Smooth muscle cell (in vitro differentiated cells): ENCODE measurements around the gene CEACAM16. TPM values are rescaled to one million over a fixed set of nuclear protein-coding genes. Genes with fewer than 3 reads are reported as not detected.
A peak's percentile ranks its signal among the peaks of the same experiment; 100 is the strongest.

ENCODE experiments used
- DNase-seq: peaks from one replicate; lab custom pipeline; 2025; ENCODE audit not compliant: unreplicated experiment; lab: John Stamatoyannopoulos, UW
- H2AFZ ChIP-seq: fragments of 200-600 bp; sonication (generic); 2 replicates; pipeline ENCODE4 v1.6.0; 2016; ENCODE audit warnings: antibody characterized with exemption, low read depth, mild to moderate bottlenecking
- H3F3A ChIP-seq: fragments of 200-600 bp; sonication (generic); 2 replicates; pipeline ENCODE4 v1.6.0; 2017; ENCODE audit warnings: antibody characterized with exemption, low read depth
- H3K27ac ChIP-seq: fragments of 200-600 bp; sonication (generic); 2 replicates; pipeline ENCODE4 v1.5.1; 2016; ENCODE audit warnings: low read depth, mild to moderate bottlenecking
- H3K27me3 ChIP-seq: fragments of 200-600 bp; sonication (generic); 2 replicates; pipeline ENCODE4 v1.6.1; 2016; ENCODE audit warnings: low read depth, mild to moderate bottlenecking
- H3K36me3 ChIP-seq: fragments of 200-600 bp; sonication (generic); 2 replicates; pipeline ENCODE4 v1.5.1; 2016; ENCODE audit warnings: low read depth
- H3K4me1 ChIP-seq: fragments of 200-600 bp; sonication (generic); 2 replicates; pipeline ENCODE4 v1.5.1; 2016; ENCODE audit warnings: low read depth
- H3K4me2 ChIP-seq: fragments of 200-600 bp; sonication (generic); 2 replicates; pipeline ENCODE4 v1.6.0; 2016; ENCODE audit warnings: mild to moderate bottlenecking
- H3K4me3 ChIP-seq: fragments of 200-600 bp; sonication (generic); 2 replicates; pipeline ENCODE4 v1.5.1; 2016; ENCODE audit warnings: mild to moderate bottlenecking
- H3K79me2 ChIP-seq: fragments of 200-600 bp; sonication (generic); 2 replicates; pipeline ENCODE4 v1.6.0; 2016; ENCODE audit warnings: low read depth, mild to moderate bottlenecking
- H3K9ac ChIP-seq: fragments of 200-600 bp; sonication (generic); 2 replicates; pipeline ENCODE4 v1.6.0; 2016; ENCODE audit warnings: low read depth
- H3K9me3 ChIP-seq: fragments of 200-600 bp; sonication (generic); replicated peaks from 2 replicates; pipeline ENCODE4 v1.5.1; 2016; ENCODE audit warnings: low read depth
- H4K20me1 ChIP-seq: fragments of 200-600 bp; sonication (generic); 2 replicates; pipeline ENCODE4 v1.6.0; 2016; ENCODE audit warnings: low read depth
- WGBS: methylation state at CpG from one replicate; pipeline ENCODE4 v1.1.7; 2016; ENCODE audit warnings: low lambda C conversion rate; 5-methylcytosine and 5-hydroxymethylcytosine counted together
- polyA plus RNA-seq: library from polyadenylated mRNA; unstranded; fragments of >200 nt; fragmentation: Nextera tagmentation; extraction: Ambion mirVana; gene quantifications from 2 replicates; pipeline ENCODE4 v1.2.1, GENCODE V29; 2016
- total RNA-seq: library from RNA; depleted of rRNA; stranded (reverse); fragments of >200 nt; gene quantifications from 2 replicates; pipeline ENCODE4 v1.2.3, GENCODE V29; 2014
- TF ChIP-seq, protein P1 (sequence below): fragments of 200-600 bp; sonication (generic); IDR thresholded peaks from 2 replicates; pipeline ENCODE4 v1.5.1; 2017; ENCODE audit warnings: borderline replicate concordance, mild to moderate bottlenecking, antibody characterized with exemption; ENCODE audit not compliant: insufficient read depth, poor library complexity, severe bottlenecking

CEACAM16 gene
- total and polyA plus RNA-seq, 2 experiments from 2014 or later, result not detected

DNA sequence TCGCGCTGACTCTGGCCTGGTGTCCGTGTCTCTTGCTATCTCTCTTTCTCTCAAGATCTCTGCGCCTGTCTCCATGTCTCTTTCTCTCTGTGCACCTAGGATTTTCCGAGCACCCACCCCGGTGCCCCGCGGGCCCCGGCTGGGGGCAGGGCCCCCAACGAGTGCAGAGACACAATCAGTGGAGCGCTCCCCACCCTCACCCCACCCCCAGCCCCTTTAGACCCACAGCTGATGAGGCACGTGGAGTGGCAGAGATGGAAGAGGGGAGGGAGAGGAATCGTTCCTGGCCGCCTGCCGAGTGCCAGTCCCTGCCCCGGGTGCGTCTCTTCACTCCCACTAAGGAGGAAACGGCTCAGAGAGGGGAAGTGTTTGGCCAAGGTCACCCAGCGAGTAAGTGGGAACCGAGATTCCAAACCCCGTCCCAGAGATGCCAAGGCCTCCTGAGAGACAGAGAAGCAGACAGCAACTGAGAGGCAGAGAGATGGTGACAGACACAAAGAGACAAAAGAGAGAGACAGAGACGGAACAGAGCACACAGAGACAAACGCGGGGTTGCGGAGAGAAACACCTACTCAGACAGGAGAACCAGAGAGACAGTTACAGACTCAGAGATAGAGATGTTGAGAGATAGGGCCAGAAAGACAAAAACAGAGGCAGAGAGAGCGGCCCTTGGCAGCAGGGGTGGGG lies 48.9 kb downstream of the CEACAM16 start:
- TF ChIP-seq, protein P1, sequence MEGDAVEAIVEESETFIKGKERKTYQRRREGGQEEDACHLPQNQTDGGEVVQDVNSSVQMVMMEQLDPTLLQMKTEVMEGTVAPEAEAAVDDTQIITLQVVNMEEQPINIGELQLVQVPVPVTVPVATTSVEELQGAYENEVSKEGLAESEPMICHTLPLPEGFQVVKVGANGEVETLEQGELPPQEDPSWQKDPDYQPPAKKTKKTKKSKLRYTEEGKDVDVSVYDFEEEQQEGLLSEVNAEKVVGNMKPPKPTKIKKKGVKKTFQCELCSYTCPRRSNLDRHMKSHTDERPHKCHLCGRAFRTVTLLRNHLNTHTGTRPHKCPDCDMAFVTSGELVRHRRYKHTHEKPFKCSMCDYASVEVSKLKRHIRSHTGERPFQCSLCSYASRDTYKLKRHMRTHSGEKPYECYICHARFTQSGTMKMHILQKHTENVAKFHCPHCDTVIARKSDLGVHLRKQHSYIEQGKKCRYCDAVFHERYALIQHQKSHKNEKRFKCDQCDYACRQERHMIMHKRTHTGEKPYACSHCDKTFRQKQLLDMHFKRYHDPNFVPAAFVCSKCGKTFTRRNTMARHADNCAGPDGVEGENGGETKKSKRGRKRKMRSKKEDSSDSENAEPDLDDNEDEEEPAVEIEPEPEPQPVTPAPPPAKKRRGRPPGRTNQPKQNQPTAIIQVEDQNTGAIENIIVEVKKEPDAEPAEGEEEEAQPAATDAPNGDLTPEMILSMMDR, result no peak
- Histone ChIP-seq H3K9me3 (no peaks in the 10 kb centered on the region), H3K4me2 (peak overlapping the region; percentile 98), H3K36me3 (no peaks in the 10 kb centered on the region), H3K4me3 (peak overlapping the region; percentile 92), H3K27me3 (no peaks in the 10 kb centered on the region), H3F3A (peaks cover 42% of the 10 kb centered on the region), H4K20me1 (peaks cover 32% of the 10 kb centered on the region), H3K79me2 (peaks cover 28% of the 10 kb centered on the region), H3K27ac (peak overlapping the region; percentile 92), H2AFZ (peak overlapping the region; percentile 84), H3K4me1 (peaks cover 6% of the 10 kb centered on the region), H3K9ac (peak overlapping the region; percentile 77)
- DNase-seq, result no peak
- 1% methylated on average over 19 of the region's 26 CpGs for WGBS

DNA sequence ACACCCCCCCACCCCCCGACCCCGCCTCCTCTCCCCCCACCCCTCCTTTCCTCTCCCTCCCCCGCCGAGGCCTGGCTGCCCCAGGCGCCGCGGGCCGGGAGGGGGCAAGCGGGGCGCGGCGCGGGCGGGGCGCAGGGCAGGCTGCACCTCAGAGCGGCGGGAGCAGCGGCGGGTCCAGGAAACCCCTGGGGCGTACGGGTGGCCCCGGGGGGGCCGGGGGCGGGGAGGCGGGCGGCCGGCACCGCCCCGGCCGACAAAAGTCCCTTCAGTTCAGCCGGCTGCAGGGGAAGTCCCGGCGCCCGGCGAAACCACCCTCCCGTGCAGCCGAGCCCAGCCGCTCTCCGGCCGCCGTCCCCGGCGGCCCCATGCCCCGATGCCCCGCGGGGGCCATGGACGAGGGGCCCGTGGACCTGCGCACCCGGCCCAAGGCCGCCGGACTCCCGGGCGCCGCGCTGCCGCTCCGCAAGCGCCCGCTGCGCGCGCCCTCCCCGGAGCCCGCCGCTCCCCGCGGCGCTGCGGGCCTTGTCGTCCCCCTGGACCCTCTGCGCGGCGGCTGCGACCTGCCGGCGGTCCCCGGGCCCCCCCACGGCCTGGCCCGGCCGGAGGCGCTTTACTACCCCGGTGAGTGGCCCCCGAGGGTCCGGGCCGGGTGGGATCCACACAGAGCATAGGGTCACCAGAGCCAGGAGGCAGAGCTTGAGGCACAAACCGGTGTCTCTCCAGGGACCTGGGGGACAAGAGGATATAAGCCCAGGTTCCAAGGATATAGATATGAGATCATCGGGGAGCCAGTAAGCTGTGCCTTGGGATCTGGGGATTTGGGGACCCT lies 49.7 kb downstream of the CEACAM16 start, which contains the start of gene BCL3:
BCL3 (plus strand) TSS at position 283 of the 829 bp plus-strand sequence; CDS start at position 366, 83 bp downstream.
- H3K36me3 ChIP-seq, result no peaks in the 10 kb centered on the region
- H3K4me1 ChIP-seq, result peaks cover 6% of the 10 kb centered on the region
- H3F3A ChIP-seq, result peaks cover 37% of the 10 kb centered on the region
- peak within 1 kb of the TSS; percentile 88 for H3K9ac ChIP-seq
- peak within 1 kb of the TSS; percentile 92 for H3K27ac ChIP-seq
- TF ChIP-seq, protein P1, result no peak
- DNase-seq, result peak; percentile 51
- H3K27me3 ChIP-seq, result no peaks in the 10 kb centered on the region
- H3K9me3 ChIP-seq, result no peaks in the 10 kb centered on the region
- peaks cover 34% of the 10 kb centered on the region for H4K20me1 ChIP-seq
- H3K4me3 ChIP-seq, result peak within 1 kb of the TSS; percentile 92
- WGBS, result 5% methylated on average over 5 of the region's 88 CpGs
- H2AFZ ChIP-seq, result peak within 1 kb of the TSS; percentile 84
- peaks cover 28% of the 10 kb centered on the region for H3K79me2 ChIP-seq
- H3K4me2 ChIP-seq, result peak within 1 kb of the TSS; percentile 98

DNA sequence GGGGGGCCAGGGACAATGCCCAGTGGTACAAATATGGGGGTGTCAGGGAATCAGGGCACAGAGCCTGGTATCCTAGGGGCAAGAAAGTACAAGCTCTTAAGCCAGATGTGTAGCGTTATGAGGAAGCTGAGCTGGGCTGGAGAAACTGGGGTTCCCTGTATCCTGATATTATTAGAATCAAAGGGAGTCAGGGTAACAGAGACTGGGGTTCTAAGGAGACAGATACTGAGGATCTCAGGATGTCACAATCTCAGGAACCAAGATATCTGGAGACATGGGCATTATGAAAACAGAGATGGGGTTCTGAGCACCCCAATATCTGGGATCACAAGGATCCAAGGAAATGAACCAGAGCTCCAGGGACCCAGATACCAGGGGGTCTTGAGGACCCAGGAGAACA lies 50.3 kb downstream of the CEACAM16 start:
- peak overlapping the region; percentile 92 for H3K4me3 ChIP-seq
- 41% methylated on average over 1 of the region's 1 CpG for WGBS
- peaks cover 28% of the 10 kb centered on the region for H3K79me2 ChIP-seq
- H4K20me1 ChIP-seq, result peaks cover 34% of the 10 kb centered on the region
- no peaks in the 10 kb centered on the region for H3K36me3 ChIP-seq
- no peaks in the 10 kb centered on the region for H3K27me3 ChIP-seq
- H3K9me3 ChIP-seq, result no peaks in the 10 kb centered on the region
- peaks cover 8% of the 10 kb centered on the region for H3K4me1 ChIP-seq
- no peak overlapping the region for H2AFZ ChIP-seq
- peaks cover 32% of the 10 kb centered on the region for H3F3A ChIP-seq
- peak overlapping the region; percentile 60 for H3K27ac ChIP-seq
- H3K9ac ChIP-seq, result peak overlapping the region; percentile 88
- DNase-seq, result no peak
- H3K4me2 ChIP-seq, result peak overlapping the region; percentile 98
- TF ChIP-seq, protein P1, result no peak
